ENCODE results near the gene BRWD1. TPM values are rescaled to one million over a fixed set of nuclear protein-coding genes. Genes with fewer than 3 reads are reported as not detected.

BRWD1 gene
- polyA plus RNA-seq, 3 donors = 12.1 to 16.8 (median 12.7) TPM

GRCh38 chr21:39208624-39209333, 104.7 kb downstream of the BRWD1 start:
- H3K4me3 ChIP-seq (replicated peaks in 1 of 3; ENCODE audit: low read depth in 2 of 3, low read length in 3 of 3) = no peak overlapping the region
- intact Hi-C loops (cut with micrococcal nuclease) = no loop called here
- peaks cover 67 to 84% of the 10 kb centered on the region in 2 donors for H3K36me3 Mint-ChIP-seq
- H3K27ac Mint-ChIP-seq = peak overlapping the region in 2 of 7 donors; percentile 22 to 47
- TF ChIP-seq CTCF (IDR thresholded peaks at IDR 0.05) = no peak
- no peaks in the 10 kb centered on the region for H3K4me1 ChIP-seq (ENCODE audit: control insufficient read depth in 1 of 2, insufficient read depth in 2 of 2, low read length in 2 of 2)
- no peak overlapping the region for H3K9ac ChIP-seq (ENCODE audit: insufficient read depth, low read length, poor library complexity, severe bottlenecking)
- no peak for DNase-seq
- no peaks in the 10 kb centered on the region for H3K9me3 Mint-ChIP-seq
- no CpG with 5 or more reads among the region's 6 CpGs for WGBS (ENCODE audit: insufficient coverage)
- no peaks in the 10 kb centered on the region for H3K4me1 Mint-ChIP-seq
- H4K20me1 ChIP-seq (ENCODE audit: insufficient read depth, low read length) = no peaks in the 10 kb centered on the region
- no peak overlapping the region for H3K4me2 ChIP-seq (replicated peaks; ENCODE audit: extremely low read depth, low read length, poor library complexity, severe bottlenecking)
- no peak overlapping the region for H3K27ac ChIP-seq (ENCODE audit: low read depth in 1 of 2, low read length in 2 of 2)
- H3K79me2 ChIP-seq (ENCODE audit: insufficient read depth, low read length) = no peaks in the 10 kb centered on the region
- H3K36me3 ChIP-seq (replicated peaks in 1 of 2; ENCODE audit: control insufficient read depth in 1 of 2, insufficient read depth in 2 of 2, low read length in 2 of 2) = peaks cover 81 to 99% of the 10 kb centered on the region in 2 donors
- H3K9me3 ChIP-seq (replicated peaks in 1 of 2; ENCODE audit: control insufficient read depth in 1 of 2, insufficient read depth in 1 of 2, low read length in 2 of 2) = no peaks in the 10 kb centered on the region
- no peaks in the 10 kb centered on the region for H3K27me3 ChIP-seq (ENCODE audit: control insufficient read depth in 2 of 2, insufficient read depth in 2 of 2, low read length in 2 of 2)
- H2AFZ ChIP-seq (ENCODE audit: insufficient read depth, low read depth, low read length, poor library complexity, severe bottlenecking) = no peak overlapping the region
- no peaks in the 10 kb centered on the region for H3K27me3 Mint-ChIP-seq (ENCODE audit: low read depth in 3 of 3)
- no peak overlapping the region for H3K4me3 Mint-ChIP-seq

GRCh38 chr21:39204134-39204533, 109.3 kb downstream of the BRWD1 start:
- Histone ChIP-seq H3K27me3 (ENCODE audit: control insufficient read depth in 2 of 2, insufficient read depth in 2 of 2, low read length in 2 of 2) (no peaks in the 10 kb centered on the region), H3K27ac (ENCODE audit: low read depth in 1 of 2, low read length in 2 of 2) (no peak overlapping the region), H3K36me3 (replicated peaks in 1 of 2; ENCODE audit: control insufficient read depth in 1 of 2, insufficient read depth in 2 of 2, low read length in 2 of 2) (peaks cover 77 to 98% of the 10 kb centered on the region in 2 donors), H3K79me2 (ENCODE audit: insufficient read depth, low read length) (no peaks in the 10 kb centered on the region), H4K20me1 (ENCODE audit: insufficient read depth, low read length) (no peaks in the 10 kb centered on the region), H3K4me3 (replicated peaks in 1 of 3; ENCODE audit: low read depth in 2 of 3, low read length in 3 of 3) (no peak overlapping the region), H3K4me2 (replicated peaks; ENCODE audit: extremely low read depth, low read length, poor library complexity, severe bottlenecking) (no peak overlapping the region), H3K9ac (ENCODE audit: insufficient read depth, low read length, poor library complexity, severe bottlenecking) (no peak overlapping the region), H2AFZ (ENCODE audit: insufficient read depth, low read depth, low read length, poor library complexity, severe bottlenecking) (no peak overlapping the region), H3K9me3 (replicated peaks in 1 of 2; ENCODE audit: control insufficient read depth in 1 of 2, insufficient read depth in 1 of 2, low read length in 2 of 2) (no peaks in the 10 kb centered on the region), H3K4me1 (ENCODE audit: control insufficient read depth in 1 of 2, insufficient read depth in 2 of 2, low read length in 2 of 2) (no peaks in the 10 kb centered on the region)
- Mint-ChIP-seq H3K27ac (no peak overlapping the region), H3K27me3 (ENCODE audit: low read depth in 3 of 3) (no peaks in the 10 kb centered on the region), H3K36me3 (peaks cover 62 to 80% of the 10 kb centered on the region in 2 donors), H3K9me3 (no peaks in the 10 kb centered on the region), H3K4me3 (no peak overlapping the region), H3K4me1 (no peaks in the 10 kb centered on the region)
- peak; percentile 16 for TF ChIP-seq CTCF (IDR thresholded peaks at IDR 0.05)
- DNase-seq = no peak
- intact Hi-C loops (cut with micrococcal nuclease) = no loop called here
- no CpG with 5 or more reads among the region's 1 CpG for WGBS (ENCODE audit: insufficient coverage)

Data from CD14-positive monocyte (primary cell).